ENCODE results near the gene CLPTM1L.
"Not testable (repeated sequence)": the region's sequence is repeated elsewhere in the genome, so short reads cannot be mapped to it uniquely, and the experiment has no call there.

The CLPTM1L gene

GRCh38 chr5:1278656-1279442, 66.0 kb downstream of the CLPTM1L start:
- no peak for DNase-seq (ENCODE audit: insufficient read length, low spot score)
- FAIRE-seq = no peak

- FAIRE-seq (no peak), DNase-seq (ENCODE audit: insufficient read length, low spot score) (no peak)
Observed at GRCh38 chr5:1278216-1278615, 66.7 kb downstream of the CLPTM1L start.

GRCh38 chr5:1277781-1278180, 67.1 kb downstream of the CLPTM1L start:
- DNase-seq (ENCODE audit: insufficient read length, low spot score) (no peak), FAIRE-seq (no peak)

GRCh38 chr5:1277331-1277730, 67.6 kb downstream of the CLPTM1L start:
- DNase-seq (ENCODE audit: insufficient read length, low spot score) (no peak), FAIRE-seq (no peak)

GRCh38 chr5:1276930-1277329, 68.0 kb downstream of the CLPTM1L start:
- no peak for FAIRE-seq

GRCh38 chr5:1275397-1276391, 69.2 kb downstream of the CLPTM1L start:
- not testable (repeated sequence) for FAIRE-seq; DNase-seq (ENCODE audit: insufficient read length, low spot score)

More at GRCh38 chr5:1276930-1277329, 68.0 kb downstream of the CLPTM1L start:
- no peak for DNase-seq (ENCODE audit: insufficient read length, low spot score)

- FAIRE-seq (no peak), DNase-seq (ENCODE audit: insufficient read length, low spot score) (no peak)
Observed at GRCh38 chr5:1274471-1274870, 70.4 kb downstream of the CLPTM1L start.

- FAIRE-seq = no peak
- no peak for DNase-seq (ENCODE audit: insufficient read length, low spot score)
Observed at GRCh38 chr5:1273745-1274144, 71.2 kb downstream of the CLPTM1L start.

- FAIRE-seq (no peak), DNase-seq (ENCODE audit: insufficient read length, low spot score) (no peak)
Observed at GRCh38 chr5:1272201-1272600, 72.7 kb downstream of the CLPTM1L start.

GRCh38 chr5:1270933-1271914, 73.7 kb downstream of the CLPTM1L start:
- DNase-seq (ENCODE audit: insufficient read length, low spot score) (no peak), FAIRE-seq (no peak)

GRCh38 chr5:1270426-1270825, 74.5 kb downstream of the CLPTM1L start:
- FAIRE-seq = no peak
- DNase-seq (ENCODE audit: insufficient read length, low spot score) = no peak

- no peak for FAIRE-seq
- no peak for DNase-seq (ENCODE audit: insufficient read length, low spot score)
Observed at GRCh38 chr5:1268666-1269065, 76.2 kb downstream of the CLPTM1L start.

- FAIRE-seq = no peak
- no peak for DNase-seq (ENCODE audit: insufficient read length, low spot score)
Observed at GRCh38 chr5:1268056-1268455, 76.8 kb downstream of the CLPTM1L start.
